GM19395 (cell line): Measurements from ENCODE around the gene SESN2.

Source experiments
- ATAC-seq: cut with Tn5 transposase; IDR thresholded peaks from one replicate; pipeline ENCODE4 v1.9.1; 2021; ENCODE audit warnings: mild to moderate bottlenecking, moderate library complexity; ENCODE audit not compliant: unreplicated experiment

Gene SESN2

DNA sequence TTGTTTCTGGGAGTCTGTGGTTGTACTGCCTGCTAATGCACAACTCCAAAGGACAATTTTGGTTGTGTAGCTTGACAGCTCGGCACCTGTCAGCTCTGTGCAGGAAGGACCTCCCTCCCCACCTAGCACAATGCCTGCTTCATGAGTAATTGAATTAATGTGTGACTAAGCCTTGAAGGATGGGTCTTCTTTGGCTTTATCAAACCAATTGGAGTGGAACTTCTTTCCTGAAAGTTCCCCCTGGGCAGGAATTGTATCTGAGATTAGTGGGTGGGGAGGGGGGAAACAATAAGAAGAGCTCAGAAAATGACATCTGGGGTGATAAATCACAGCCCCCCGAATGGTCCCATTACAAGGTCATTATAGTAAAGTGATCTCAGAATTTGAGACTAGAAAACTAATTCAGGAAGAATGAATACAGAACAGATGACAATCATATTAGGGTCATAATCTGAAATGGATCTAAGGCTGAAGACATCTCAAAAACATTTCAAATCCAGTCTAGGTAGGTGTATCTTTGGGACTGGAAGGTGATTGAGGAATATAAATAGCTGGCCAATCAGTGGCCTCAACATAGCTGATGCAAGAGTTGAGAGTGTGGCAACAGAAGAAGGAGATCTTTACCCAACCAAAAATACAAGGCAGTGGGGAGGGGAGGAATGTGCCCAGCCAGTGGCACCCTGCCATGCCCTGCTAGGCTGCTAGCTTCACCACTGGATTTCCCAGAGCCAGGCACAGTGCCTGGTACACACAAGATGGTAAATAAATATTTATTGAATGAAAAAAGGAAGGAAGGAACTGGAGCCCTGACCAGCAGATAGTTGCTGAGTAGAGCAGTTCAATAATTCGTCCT is 10.1 kb upstream of the SESN2 start:
- ATAC-seq: no peak

DNA sequence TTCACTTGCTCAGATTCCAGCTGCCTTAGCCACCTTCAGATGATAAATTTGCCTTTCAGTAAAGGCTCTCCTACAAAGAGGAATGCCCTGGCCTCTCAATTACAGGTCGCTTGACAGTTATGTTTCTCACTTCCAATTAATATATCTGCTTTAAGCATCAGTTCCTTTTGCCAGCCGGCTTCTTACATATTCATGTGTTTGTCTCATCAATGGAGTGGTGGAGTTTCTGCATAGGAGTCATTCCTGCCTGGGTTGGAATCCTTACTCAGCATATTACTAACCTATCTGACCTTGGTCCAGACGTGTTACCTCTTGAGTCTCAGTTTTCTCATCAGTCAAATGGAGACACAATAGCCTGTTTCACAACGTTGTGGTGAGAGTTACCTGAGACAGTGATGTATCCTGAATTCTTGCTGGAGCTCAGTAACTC is 9.4 kb upstream of the SESN2 start:
- no peak for ATAC-seq

DNA sequence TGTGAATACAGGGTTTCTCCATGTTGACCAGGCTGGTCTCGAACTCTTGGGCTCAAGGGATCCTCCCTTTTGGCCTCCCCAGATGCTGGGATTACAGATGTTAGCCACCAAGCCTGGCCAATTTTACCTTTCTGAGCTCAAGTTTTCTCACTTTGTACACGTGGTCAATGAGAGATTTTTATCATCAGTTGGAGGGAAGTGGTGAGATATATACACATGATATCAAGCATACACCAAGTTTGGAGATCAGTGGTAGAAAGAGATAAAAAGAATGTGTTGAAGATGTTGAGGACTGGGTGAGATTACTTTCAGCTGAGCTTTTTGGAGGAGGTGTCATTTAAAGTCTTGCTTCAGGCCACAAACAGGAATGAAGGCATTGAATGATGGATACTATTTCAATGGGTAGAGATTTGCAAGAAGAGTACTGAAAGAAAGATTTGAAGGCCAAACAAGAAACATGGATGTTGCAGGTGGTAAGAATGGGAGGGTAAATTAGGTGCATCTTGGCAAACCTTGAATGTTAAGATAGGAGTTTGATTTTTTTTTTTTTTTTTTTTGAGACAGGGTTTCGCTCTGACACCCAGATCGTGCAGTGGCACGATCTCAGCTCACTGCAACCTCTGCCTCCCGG is 3.0 kb upstream of the SESN2 start:
- no peak for ATAC-seq

DNA sequence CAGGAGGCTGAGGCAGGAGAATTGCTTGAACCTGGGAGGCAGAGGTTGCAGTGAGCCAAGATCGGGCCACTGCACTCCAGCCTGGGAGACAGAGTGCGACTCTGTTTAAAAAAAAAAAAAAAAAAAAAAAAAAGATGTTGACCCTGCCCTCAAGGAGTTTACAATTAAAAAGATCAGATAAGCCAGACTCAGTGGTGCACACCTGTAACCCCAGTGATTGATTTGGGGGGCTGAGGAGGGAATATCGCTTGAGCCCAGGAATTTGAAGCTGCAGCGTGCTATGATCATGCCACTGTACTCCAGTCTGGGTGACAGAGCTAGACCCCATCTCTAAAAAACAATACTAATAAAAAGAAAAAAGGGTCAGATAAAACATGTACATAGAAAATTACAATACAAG is 1.6 kb upstream of the SESN2 start:
- no peak for ATAC-seq

DNA sequence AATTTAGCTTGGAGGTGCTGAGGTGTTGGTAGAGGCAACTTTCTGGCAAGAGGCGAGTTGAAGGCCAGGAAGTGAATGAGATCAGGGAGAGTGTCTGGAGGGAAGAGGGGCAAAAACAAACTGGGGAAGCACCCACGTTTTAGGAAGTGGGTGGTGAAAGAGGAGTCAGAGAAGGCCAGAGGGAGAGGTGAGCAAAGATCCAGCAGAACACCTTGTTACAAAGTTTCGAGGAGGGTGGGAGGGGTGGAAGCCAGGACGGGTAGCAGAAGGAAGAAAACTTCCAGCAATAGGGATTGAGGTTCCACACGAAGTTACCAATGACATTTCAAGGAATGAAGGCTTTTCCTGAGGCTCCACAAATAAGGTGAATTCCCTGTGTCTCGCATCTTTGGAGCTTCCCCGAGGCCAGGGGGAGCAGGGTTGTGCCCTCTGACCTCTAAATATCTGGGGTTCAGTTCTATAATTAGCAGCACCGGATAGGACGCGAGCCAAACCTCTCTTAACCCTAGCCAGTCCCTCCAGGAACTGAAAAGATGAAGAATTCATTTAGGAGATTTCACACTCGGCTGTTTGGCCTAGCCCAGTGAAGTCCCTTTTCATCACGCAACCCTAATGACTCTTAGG is 578 bp upstream of the SESN2 start:
- ATAC-seq: no peak

DNA sequence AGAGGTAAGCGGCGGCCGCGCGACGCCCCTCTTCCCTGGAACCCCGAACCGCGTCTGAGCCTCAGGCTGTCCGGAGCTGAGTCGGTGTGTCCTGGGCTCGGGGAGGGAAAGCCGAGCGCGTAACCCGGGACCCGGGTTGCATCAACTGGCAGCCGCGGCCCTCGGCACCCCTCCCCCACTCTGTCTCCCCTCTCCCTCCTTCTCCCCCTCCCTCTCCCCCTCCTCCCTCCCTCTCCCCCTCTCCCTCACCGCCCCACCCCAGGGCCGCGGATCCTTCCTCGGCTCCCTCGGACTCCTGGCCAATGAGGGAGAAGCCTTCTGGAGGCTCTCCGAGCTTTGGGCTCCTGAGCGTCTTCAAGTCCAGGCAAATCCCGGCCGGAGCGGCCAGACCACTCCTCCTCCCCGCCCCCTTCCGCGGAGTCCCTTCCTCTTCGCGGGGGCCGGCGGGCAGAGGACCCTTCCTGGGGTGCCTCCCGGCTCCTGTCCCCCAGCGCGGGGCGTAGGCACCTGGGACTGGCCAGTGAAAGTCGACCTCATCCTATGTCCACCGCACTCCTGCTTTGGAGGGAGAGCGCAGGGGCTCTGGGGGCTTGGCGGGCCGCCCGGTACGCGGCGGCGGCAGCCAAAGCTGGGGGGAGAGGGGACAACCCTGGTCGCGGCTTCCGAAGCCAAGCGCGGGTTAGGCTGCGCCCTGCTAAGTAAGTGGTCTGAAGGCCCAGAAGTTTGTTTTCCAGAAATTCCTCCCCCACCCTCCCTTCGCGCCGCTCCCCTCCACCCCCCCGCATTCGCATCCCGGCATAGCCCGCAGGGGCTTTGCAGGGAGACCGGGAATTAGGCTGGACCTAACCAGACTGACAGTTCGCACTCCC is 850 bp downstream of the SESN2 start:
- ATAC-seq: no peak

DNA sequence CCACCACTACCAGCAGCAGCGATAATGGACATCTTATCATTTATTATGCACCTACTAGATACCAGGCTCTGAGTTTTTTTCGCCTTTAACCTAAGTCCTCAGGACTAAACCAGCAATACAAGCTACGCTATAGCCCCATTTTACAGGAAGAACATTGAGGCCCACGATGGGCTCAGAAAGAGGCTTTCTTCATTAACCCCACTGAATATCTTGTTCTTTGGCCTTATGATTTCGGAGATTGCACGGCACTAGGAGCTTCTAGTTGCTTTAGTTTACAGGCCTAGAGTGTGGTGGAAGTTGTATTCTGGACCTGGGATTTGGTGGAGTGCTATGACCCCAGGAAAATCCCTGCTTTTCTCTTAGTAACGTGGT is 1.5 kb downstream of the SESN2 start:
- ATAC-seq: no peak

DNA sequence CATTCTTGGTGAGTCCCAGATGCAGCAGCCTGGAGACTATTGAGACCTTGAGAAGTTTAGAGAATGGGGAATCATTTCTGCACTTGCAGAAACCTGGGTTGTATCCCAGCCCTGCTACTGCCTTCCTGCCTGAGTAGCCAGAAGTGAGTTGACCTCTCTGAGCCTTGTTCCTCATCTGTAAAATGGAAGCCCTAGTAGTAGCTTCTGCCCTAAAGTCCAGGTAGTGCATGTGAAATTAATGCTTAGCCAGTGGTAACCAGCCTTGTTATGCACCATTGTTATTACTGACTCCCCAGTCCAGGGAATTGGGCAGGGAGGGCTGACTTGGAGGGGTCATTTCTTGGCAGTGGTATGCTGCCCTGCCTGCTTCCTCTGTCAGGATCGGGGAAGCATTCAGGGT is 5.6 kb downstream of the SESN2 start:
- ATAC-seq: no peak

DNA sequence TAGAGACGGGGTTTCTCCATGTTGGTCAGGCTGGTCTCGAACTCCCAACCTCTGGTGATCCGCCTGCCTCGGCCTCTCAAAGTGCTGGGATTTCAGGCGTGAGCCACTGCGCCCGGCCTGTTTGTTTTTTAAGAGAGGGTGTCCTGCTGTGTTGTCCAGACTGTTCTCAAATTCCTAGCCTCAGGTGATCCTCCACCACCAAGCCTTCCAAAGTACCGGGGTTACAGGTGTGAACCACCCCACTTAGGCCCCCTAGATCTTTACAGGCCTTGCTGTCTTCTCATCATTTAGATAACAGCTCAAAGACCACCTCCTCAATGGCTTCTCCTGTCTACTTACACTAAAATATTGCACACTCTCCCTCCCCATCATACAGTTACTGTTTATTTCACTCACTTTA is 6.3 kb downstream of the SESN2 start:
- ATAC-seq: no peak

DNA sequence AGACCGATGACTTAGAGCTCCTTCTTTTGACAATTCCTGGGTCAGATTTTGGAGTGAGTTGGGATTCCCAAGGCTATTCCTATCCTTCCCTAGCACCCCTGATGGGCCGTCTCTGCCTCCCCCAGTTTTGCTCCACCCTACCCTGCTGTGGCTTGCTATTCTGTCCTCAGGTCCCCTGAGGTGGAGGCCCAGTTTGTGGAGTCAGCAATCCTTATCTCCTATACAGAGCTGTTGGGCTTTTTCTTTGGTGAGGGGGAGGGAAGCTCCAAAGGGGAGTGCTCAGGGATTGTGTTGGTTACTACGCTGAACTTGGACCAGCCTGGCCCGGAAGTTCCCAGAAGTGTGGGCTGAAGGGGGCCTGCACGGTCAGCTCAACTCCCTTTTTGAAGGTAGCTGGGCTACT is 7.6 kb downstream of the SESN2 start:
- ATAC-seq: no peak

DNA sequence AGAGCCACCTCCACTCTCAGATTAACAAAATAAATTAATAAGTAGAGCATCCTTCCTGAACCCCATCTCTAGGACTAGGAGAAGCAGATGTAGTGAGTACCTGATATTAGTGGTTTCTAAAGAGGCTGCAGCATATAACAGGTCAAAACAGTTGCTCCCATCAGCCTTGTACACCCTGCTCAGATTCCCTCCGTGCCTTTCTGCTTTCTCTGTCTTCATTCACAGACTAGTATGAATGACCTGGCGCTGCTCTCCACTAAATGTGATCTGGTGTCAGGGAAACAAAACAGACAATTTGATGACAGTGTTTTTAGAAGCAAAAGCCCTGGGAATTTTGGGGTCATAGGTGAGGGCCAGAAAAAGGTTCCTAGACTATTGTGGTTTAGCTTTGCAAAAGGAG is 8.3 kb downstream of the SESN2 start:
- ATAC-seq: no peak

DNA sequence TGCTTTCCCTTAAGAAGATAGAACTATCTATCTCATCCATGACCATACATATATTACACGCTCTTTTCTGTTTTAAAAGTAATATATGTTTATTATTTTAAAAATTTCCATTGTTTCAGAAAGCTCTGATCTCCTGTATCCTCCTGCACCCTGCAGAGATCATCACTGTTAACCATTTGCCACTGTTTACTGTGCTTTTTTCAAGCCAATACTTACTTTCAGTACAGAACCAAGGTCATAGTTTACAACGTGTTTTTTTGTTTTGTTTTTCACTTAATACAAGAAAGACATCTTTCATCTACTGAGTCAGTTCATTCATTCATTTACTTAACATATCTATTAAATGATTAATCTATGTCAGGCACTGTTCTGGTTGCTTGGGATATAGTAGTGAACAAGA is 10.2 kb downstream of the SESN2 start:
- ATAC-seq: no peak

DNA sequence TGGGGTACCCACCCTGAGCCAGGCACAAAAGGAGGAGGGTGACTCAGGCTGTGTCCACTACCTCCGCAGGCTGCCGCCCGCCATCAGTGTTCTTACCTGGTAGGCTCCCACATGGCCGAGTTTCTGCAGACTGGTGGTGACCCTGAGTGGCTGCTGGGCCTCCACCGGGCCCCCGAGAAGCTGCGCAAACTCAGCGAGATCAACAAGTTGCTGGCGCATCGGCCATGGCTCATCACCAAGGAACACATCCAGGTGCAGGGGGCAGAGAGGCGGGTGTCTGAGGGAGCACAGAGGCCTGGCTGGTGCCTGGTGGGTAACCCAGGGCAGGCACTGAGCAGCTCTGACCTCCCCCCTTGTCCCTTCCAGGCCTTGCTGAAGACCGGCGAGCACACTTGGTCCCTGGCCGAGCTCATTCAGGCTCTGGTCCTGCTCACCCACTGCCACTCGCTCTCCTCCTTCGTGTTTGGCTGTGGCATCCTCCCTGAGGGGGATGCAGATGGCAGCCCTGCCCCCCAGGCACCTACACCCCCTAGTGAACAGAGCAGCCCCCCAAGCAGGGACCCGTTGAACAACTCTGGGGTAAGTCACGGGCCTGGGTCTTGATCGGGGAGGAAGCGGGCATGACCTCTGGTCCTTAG is 13.0 kb downstream of the SESN2 start:
- no peak for ATAC-seq

DNA sequence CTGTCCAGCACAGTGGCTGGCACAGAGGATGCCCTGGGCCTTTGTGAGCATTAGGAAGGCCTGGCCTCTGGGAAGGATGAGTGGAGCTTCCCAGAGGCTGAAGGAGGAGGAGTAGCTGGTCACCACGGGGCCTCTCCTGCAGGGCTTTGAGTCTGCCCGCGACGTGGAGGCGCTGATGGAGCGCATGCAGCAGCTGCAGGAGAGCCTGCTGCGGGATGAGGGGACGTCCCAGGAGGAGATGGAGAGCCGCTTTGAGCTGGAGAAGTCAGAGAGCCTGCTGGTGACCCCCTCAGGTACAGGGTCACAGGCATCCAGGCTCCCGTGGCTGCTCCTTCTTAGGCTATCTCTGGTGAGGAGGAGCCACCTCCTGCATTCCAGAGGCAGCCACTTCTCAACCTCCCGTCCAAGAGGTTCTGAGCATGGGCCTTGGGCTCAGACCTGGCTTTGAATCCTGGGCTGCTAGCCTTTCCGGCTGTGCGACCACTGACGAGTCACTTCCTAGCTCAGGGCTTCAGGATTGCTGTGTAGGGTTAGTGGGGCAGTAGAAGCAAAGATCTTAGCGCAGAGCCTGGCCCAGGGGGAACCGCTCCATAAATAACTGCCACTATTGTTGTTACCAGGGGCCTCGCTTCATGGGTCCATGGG is 14.0 kb downstream of the SESN2 start:
- ATAC-seq: no peak

DNA sequence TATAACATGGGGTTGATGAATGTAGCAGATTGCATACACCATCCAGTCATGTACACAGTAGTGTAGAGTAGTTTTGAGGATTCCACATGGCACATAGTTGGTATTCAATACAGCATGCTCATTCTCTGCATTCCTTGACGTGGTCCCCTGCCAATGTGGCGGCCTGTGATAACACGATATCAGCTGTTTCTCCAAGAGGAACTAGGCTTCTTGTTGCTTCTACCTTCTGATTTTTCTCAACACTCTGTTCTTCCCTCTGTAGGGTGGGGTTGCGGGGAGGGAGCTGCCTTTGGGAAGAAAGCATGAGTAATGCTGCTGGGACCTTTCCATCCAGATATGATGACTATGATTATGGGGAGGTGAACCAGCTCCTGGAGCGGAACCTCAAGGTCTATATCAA is 19.4 kb downstream of the SESN2 start:
- no peak for ATAC-seq

DNA sequence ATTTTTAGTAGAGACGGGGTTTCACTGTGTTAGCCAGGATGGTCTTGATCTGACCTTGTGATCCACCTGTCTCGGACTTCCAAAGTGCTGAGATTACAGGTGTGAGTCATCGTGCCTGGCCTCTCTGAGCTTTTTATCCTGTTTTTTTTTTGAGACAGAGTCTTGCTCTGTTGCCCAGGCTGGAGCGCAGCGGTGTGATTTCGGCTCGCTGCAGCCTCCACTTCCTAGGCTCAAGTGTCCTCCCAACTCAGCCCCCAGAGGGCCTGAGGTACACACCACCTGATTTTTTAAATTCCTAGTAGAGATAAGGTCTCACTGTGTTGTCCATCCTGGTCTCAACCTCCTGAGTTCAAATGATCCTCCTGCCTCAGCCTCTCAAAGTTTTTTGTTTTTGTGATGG is 20.4 kb downstream of the SESN2 start:
- ATAC-seq: no peak

DNA sequence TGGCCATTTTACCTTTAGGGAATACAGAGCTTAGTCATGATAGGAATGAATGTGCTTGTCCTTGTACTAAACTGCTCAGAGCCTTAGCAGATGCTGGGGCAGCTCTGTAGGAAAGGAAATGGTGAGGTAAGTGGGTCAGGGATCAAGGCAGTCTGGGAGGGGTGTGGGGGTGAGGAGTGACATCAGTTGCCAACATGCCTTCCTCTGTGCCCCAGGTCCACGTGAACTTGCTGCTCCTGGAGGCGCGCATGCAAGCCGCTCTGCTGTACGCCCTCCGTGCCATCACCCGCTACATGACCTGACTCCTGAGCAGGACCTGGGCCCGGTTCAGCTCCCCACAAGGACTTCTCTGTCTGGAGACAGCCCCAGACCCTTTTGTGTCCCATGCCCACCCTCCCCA is 21.2 kb downstream of the SESN2 start:
- ATAC-seq: no peak

DNA sequence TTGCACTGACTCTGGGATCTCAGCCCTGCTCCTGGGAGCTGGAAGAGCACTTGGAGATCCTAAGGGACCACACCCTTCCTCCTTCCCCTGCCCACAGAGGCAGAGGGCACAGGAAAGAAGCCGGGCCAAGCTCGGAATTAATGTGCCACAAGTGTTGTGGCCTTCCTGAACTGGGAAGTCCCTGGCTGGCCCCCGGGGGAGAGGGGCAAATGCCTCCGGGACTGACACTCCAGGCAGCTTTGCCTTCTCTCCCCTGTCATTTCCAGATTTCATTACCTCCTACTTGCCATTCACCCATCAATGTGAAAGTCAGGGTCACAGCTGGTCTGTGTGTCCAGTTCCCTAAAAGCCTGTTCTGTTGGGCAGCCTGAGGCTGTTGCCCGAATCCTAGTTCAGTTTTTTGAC is 21.7 kb downstream of the SESN2 start:
- ATAC-seq: no peak

DNA sequence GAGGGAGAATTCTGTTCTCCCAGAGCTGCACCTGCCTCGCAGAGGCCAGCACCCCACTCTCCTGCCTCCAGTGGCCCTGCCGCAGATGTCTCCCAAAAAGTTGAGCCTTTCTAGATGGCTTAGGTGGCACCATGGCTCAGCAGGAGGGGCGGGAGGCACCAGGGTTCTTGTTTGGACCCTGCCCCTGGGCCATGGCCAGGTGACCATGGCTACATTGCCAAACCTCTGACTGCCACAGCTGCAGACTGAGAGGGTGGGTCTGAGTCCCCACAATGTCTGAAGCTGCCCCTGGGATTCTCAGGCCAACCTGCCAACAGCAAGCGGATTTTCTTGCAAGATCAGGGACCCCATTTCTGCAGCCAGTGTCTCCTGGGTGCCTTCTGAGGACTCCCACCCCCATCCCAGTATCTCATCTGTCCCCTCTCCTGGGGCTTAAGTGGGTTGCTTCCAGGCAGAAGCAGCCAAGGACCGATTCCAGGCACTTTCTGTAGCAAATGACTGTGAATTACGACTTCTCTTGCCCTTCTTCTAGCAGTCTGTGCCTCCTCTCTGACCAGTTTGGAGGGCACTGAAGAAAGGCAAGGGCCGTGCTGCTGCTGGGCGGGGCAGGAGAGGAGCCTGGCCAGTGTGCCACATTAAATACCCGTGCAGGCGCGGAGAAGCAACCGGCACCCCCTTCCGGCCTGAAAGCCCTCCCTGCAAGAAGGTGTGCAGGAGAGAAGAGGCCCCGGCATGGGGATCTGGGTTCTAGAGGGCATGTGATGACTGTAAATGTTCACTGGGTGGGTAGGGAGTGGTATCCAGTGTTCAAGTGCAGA is 22.5 kb downstream of the SESN2 start:
- ATAC-seq: no peak
